Measurements from ENCODE around the gene SLC9B1.

SLC9B1 gene, protein sequence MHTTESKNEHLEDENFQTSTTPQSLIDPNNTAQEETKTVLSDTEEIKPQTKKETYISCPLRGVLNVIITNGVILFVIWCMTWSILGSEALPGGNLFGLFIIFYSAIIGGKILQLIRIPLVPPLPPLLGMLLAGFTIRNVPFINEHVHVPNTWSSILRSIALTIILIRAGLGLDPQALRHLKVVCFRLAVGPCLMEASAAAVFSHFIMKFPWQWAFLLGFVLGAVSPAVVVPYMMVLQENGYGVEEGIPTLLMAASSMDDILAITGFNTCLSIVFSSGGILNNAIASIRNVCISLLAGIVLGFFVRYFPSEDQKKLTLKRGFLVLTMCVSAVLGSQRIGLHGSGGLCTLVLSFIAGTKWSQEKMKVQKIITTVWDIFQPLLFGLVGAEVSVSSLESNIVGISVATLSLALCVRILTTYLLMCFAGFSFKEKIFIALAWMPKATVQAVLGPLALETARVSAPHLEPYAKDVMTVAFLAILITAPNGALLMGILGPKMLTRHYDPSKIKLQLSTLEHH

DNA sequence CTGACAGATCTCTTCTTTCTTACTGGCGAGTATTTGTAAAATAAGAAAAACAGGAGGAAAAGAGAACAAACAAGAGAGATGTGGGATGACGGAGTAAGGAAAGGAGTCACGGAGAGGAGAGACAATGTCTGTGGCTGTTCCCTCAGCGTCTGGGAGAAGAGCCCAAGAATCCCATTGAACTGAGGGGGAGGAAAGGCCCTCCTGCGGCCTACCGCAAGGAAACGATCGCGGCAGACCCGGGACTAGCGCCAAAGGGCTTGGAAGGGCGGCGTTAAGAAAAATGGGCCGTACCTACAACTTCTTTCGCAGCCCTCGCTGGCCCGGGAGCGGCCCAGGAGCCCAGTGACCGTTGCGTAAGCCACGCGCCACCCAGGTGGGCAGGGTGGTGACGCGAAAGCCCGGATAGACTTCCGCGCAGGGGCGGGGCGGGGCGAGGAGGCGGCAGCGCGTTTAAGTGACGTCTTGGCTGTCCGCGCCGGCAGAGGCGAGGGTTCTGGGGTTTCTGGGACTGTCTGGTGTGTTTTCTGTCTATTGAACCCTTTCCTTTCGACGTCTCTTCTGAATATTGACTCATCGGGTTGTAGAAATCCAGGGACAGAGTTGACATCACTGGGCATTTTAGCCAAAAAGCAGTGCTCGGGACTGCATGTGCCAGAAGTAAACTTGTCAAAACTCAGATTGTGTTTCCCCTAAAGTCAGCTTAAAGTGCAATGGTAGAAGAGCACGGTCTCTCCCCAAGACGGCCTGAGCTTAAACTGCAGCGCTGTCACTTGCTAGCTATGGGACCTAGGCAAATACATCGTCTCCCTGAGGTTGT lies at the start of gene SLC9B1:
Gene SLC9B1, minus strand, starts transcription at position 398 of the 817 bp plus-strand sequence. CDS start 27,994 bp downstream, outside the sequence.
- DNase-seq (ENCODE audit: low read depth in 2 of 2), result peak; percentile 93

DNA sequence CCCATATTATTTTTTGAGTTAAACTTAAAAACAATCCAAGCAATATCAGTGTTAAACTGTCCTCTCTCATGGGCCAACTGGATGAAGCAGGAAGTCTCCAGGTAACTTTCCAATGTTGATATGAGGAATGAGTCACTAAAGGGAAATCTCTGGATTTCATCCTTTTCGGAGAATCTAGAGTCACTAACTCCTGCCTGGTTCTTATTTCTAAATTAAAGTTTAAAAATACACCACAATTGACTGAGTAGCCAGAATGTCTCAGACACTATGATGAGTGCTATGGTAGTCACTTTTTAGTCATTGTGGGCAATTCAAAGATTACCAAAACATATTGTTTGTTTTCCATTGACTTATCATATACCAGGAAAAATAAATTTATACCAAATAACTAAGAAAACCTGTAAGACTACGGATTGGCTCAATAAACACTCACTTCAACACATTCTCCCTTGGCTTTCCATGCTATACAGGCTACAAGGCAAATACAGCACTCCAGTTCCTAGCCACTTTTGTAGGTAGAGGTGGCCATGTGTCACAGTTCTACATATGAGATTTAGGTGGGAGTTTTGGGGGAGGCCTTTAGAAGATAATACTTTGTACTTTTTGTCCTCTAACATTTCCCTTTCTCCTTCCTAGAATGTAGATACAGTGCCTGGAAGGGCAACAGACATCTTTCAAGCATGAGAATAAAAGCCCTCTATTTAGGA lies 48.5 kb upstream of the SLC9B1 start:
- no peak for DNase-seq (ENCODE audit: low read depth in 2 of 2)

DNA sequence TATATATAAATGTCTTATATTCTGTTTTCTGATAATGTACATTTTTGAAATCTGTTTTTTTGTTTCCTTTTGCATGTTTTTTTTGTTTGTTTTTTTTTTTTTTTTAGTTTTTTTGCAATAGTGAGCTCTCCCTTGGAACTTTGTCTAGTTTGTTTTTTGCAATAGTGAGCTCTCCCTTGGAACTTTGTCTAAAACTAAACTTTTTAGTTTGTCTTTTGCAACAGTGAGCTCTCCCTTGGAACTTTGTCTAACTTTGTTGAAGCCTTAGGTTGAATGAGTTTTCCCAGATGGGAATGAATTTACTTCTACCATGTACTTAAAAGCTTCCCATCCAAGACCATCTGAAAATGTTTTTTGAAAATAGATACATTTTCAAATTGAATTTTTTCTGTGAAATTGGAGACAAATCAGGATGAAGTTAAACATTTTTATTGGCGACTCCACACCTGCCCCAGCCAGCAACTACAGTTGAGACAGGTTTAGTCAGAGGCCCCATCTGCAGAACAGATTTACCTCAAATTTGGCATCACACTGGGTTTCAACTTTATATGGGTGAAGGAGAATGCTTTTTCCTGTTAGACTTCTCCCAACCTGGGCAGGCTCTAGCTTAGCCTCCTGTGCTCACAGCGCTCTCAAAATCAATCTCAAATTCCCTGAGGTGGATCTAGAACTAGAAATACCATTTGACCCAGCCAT lies 41.1 kb upstream of the SLC9B1 start:
- no peak for DNase-seq (ENCODE audit: low read depth in 2 of 2)

DNA sequence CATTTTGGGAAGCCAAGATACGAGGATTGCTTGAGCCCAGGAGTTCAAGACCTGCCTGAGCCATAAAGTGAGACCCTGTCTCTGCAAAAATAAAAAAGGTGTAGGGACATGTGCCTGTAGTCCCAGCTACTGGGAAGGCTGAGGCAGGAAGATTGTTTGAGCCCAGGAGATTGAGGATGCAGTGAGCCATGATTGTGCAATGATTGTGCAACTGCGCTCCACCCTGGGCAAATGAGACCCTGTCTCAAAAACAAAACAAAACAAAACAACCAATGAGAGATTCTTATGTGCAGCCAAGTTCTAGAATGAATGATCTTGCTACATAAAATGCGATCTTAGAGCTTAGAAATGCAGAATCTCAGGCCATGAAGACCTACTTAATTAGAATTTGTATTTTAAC lies 34.5 kb upstream of the SLC9B1 start:
- no peak for DNase-seq (ENCODE audit: low read depth in 2 of 2)

DNA sequence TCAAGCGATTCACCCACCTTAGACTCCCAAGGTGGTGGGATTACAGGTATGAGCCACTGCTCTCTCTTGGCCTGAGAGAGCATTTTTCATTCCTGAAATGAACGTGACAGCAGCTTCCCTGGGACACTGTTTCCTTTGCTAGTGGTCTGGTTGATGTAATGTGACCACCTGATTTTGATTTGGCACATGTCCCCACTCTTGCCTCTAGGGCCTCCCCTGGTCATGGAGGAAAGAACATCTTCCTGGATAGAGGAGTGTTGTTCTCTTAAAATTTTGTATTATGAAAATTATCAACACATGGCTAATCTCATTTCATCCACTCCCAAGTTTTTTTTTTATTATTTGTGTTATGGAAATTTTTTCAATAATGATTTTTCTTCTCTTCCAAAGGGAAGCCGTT lies 33.3 kb upstream of the SLC9B1 start:
- DNase-seq (ENCODE audit: low read depth in 2 of 2), result no peak

DNA sequence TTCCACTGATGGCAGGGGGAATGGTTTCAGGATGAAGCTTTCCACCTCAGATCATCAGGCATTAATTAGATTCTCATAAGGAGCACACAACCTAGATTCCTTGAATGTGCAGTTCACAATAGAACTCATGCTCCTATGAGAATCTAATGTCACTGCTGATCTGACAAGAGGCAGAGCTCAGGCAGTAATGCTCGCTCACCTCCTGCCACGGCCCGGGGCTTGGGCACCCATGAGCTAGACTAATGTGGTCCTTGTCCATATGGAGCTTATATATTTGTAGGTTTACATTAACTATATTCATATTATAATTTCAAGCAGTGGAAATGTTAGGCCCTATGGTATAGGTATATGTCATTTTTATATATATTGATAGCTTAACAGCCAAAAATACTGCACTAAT lies 32.6 kb upstream of the SLC9B1 start:
- no peak for DNase-seq (ENCODE audit: low read depth in 2 of 2)

DNA sequence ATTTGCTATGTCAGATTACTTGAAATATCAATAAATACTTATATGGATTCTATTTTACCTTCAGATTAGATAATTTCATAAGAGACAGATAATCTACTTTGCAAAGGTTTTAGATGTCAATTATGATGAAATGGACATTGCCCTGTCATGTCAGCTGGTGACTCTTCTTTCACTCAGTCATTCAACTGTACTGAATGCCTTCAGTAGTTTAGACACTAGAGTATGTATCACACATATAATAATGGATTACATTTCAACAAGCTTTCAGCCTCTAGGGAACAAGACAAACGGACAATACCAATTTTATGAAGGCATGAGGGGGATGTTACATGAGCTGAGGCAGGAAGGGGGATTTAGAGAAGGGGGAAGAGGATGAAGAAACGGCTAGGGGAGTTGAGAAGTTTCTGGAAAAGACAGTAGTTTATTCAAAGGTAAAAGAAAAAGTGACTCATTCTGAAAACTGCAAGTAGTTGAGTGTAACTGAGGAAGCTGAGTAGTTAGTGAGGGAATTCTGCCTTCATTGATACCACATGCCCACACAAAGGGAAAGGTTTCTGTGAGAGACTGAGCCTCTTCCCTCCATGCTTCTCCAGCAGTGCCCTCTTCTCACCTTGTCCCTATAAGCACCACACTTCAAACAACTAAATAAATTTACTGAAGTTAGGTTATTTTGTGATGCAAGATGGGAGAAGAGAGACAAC lies 31.4 kb upstream of the SLC9B1 start:
- DNase-seq (ENCODE audit: low read depth in 2 of 2), result no peak

DNA sequence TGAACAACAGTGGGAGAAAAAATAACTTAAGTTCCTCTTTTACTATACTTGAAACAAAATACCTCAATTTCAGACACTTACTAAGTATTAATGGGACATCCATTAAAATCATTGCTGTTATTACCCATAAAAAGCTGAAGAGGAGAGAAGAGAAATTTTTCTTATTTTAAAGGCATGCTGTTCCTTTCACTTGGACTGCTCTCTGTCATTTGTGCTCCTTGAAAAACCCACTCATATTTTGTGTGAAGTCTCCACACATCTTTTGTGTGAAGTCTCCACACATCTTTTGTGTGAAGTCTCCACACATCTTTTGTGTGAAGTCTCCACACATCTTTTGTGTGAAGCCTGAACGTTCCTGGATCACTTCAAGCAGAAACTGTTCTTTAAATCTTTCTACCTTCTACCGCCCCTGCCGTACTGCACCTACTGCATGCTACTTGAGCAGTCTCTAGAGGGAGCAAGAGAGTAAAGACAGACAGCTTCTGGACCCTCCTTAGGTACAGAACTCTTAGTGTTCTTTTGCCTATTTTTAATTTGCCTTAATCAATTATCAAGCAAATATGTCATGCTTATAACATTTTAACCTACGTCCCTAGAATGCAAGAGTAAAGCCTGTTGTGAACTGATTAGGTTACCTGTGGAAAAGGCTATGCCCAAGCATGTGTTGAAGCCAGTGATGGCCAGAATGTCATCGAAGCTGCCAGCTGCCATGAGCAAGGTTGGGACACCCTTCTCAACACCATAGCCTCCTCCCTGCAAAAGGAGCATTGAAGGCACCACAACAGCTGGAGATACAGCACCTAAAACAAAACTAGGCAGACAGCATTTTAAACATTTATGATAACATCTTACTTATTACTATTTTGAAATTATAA lies 27.1 kb upstream of the SLC9B1 start:
- peak in 1 of 2 donors; percentile 4 for DNase-seq (ENCODE audit: low read depth in 2 of 2)

DNA sequence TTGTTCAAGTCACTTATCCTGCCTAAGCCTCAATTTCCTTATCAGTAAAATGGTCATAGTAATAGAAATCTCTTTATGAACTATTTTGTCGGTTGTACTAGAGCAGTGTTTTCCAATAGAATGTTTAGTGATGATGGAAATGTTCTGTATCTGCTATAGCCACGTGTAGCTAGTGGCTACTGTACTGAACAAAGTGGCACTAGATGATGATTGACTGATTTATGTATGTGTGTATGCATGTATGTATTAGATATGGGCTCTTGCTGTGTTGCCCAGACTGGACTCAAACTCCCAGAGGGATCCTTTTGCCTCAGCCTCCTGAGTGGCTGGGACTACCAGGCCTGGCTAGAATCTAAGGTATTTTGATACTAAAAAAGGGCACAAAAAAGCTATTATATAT lies 24.7 kb upstream of the SLC9B1 start:
- DNase-seq (ENCODE audit: low read depth in 2 of 2), result no peak

DNA sequence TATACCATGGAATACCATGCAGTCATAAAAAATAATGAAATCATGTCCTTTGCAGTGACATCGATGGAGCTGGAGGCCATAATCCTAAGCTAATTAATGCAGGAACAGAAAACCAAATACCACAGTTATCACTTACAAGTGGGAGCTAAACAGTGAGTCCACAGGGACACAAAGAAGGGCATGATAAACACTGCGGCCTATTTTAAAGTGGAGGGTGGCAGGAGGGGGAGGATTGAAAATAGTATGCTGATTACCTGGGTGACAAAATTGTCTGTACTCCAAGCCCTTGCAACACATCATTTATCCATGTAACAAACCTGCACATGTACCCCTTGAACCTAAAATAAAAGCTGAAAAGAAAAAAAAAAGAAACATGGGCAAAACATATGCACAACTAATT lies 16.7 kb upstream of the SLC9B1 start:
- no peak for DNase-seq (ENCODE audit: low read depth in 2 of 2)

DNA sequence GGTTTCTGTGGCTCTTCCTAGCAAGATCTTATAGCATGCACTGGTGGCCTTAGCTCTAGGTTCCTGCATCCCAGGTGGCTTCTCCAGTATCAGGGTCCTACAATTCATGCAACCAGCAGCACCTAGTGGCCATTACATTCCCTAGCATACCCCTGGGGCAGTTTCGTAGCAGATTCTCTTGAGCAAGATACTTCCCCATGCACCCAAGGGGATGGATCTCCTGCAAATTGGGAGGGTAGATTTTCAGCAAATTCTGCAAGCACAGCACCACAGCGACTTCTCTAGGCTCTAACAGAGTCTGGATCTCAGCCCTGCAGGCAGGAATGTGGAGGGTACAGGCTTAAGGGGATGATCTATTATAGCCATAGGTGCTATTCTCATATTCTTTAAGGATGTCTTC lies 13.1 kb upstream of the SLC9B1 start:
- DNase-seq (ENCODE audit: low read depth in 2 of 2), result no peak

DNA sequence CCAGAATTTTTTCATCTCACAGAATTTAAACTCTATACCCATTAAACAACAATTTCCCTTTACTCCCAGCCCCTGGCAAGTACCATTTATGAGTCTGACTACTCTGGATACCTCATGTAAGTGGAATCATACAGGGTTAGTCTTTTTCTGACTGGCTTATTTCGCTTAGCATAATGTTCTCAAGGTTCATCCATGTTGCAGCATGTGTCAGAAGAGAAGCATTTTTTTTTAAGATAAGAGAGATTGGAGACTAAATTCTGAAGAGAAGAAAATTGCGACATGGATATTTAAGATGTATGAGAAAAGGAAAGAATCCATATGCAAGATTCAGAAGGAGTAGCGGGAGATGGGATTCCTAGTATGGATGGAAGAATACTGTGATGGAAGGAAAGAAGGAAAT lies 11.3 kb upstream of the SLC9B1 start:
- DNase-seq (ENCODE audit: low read depth in 2 of 2), result no peak

DNA sequence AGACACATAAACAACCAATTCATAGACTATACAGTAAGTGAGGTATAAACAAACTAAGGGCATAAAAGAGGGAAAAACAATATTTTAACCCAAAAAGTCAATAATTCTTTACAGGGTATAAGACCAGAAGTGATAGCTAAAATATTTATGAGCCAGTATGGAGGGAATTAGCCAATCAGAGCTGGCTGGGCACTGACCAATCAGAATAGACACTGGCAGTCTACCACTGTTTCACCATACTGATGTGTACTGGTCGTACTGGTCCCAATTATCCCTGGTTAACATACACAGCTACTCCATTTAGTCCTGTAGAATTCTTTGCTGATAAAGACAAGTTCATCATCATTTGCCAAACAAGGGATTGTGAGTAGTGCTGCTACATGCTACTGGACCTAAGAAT lies 9.8 kb upstream of the SLC9B1 start:
- DNase-seq (ENCODE audit: low read depth in 2 of 2), result no peak

DNA sequence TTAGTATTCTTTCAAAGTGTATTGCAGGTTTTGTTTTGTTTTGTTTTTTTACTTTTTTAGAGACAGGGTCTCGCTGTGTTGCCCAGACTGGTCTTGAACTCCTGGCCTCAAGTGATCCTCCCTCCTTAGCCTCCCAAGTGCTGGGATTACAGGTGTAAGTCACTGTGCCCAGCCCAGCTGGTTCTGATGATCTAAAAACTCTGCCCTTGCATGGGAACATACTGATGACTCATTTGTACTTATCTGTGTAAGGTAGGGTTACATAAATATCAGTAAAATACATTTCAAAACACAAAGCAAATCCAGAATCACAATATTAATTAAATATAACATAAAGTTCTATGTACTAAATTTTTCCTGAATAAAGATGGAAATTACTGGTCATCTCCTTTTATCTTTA lies 7.4 kb upstream of the SLC9B1 start:
- no peak for DNase-seq (ENCODE audit: low read depth in 2 of 2)

DNA sequence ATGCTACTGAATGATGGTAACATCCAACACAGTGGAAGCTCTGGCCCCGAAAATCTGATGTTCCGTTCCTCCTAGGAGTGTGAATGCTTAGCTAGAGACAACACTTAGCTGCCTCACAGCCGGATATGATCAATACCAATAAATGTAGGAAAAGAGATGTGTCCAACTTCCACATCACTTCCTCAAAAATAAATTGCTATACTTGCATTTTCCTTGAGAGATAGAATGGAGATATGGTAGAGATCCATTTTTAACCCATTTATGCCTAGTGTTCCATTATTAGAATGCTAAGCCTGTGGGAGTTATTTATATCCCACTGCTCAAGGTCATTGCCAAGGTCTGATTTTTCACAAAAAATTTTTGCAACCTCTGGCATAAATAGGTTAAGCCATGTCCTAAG lies 5.5 kb upstream of the SLC9B1 start:
- DNase-seq (ENCODE audit: low read depth in 2 of 2), result no peak

DNA sequence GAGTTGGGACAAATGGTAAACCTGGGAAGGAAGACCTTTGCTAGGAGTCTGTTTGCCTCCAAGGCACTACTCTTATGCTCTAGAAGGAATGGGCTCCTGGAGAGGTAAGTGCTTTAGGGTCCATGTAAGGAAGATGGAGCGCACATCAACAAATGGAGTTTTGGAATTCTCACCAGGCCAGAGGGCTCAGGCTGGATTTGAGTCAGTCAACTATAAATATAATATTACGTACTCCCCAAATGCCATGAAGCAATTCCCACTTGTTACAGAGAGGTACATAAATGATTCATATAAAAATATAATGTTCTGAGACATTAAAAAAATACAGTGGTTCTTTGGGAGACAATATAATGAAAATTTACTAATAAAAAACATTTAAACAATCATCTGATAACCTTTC lies 1.6 kb upstream of the SLC9B1 start:
- no peak for DNase-seq (ENCODE audit: low read depth in 2 of 2)

DNA sequence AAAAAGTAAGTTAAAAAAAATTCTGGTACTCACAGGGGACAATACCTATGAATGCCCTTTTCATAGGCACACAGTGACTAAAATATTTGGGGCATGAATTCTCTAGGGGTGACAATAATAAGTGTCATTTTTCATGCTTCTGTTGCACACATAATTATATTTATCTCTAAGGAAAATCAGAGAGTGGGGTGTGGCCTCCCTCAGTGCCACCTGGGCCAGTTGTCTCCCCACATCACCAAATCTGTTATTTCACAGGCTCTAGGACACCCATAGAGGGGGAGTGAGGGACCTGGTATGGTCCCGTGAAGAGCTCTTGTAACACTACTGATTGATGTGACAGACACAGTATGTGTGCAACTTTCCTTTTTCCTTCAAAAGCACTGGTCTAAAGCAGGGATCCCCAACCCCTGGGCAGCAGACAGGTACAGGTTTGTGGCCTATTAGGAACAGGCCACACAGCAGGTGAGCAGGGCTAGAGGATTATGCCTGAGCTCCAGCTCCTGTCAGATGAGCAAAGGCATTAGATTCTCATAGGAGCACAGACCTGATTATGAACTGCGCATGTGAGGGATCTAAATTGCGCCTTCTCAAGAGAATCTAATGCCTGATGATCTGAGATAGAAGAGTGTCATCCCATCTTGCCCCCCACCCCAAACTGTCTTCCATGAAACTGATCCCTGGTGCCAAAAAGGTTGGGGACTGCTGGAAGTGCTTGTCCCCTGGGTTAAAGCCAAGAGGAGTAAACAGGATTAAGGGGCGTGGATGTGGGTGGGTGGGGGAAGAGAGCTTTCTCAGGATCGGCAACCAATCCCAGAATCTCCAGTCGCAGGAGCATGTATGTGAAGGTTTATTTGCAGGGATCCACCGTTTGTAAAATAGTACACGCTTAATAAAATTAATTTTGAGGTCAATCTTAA lies 856 bp downstream of the SLC9B1 start:
- no peak for DNase-seq (ENCODE audit: low read depth in 2 of 2)

DNA sequence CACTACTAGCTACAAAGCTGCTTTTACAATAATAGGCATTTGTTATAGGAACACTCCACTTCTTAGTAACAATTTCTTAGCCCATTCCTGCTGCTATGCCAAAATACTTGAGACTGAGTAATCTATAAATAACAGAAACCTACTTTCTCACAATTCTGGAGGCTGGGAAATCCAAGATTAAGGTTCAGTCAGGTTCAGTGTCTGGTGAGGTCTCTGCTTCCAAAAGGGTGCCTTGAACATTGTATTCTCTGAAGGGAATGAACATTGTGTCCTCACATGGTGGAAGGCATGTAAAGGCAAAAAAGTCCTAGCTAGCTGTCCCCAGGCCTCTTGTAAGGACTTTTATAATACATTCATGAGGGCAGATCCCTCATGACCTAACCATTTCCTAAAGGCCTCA lies 7.0 kb downstream of the SLC9B1 start:
- no peak for DNase-seq (ENCODE audit: low read depth in 2 of 2)

DNA sequence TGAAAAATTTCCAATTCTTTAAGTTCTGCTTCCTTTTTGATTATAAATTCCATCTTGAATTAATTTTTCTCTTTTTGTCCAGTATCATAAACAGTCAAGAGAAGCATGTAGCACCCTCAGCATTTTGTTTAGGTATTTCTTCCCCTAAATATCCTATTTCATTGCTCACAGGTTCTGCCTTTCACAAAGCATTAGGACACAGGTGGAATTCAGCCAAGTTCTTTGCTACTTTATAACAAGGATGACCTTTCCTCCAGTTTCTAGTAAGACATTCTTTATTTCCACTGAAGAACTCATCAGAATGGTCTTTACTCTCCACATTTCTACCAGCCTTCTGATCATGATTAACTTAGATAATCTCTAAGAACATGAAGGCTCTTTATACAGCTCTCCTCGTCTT lies 7.4 kb downstream of the SLC9B1 start:
- no peak for DNase-seq (ENCODE audit: low read depth in 2 of 2)
